Heart left ventricle (tissue), 13 donors: Measurements from ENCODE around the gene PRXL2A.

Experiments used
- POLR2A ChIP-seq, 2 donors: fragments of 450-650 bp; IDR thresholded peaks; one replicate each; pipeline ENCODE4 v1.6.1; 2017; ENCODE audit warnings: antibody characterized with exemption in 2 of 2, mild to moderate bottlenecking in 2 of 2, moderate library complexity in 2 of 2
- TF ChIP-seq, protein P1 (sequence below), 12 donors: fragments of 200-600 bp; sonication (generic) in 4 of 12; IDR thresholded peaks; one replicate each; pipeline versions ENCODE4 v1.5.0 to v1.8.0; 2018 to 2022; ENCODE audit warnings: antibody characterized with exemption in 12 of 12, mild to moderate bottlenecking in 5 of 12
- donor health status: ischemic (EF 13 %, LVEDD 7.1; RV severe dilation, severe dysfunction).
- donor health status: DM: no; HTN: yes; CAD: no.
- donor health status: DM: no; HTN: no; CAD: no.
- donor health status: ischemic (EF 25% LVEDD 6.9; RV normal size, moderate dysfunction).
- donor health status: ischemic (EF 25% LVEDD 5.7; RV mildly dilated, moderate dysfunction).
- donor health status: ischemic (EF 35%, LVEDD 5.7; RV mildly dilated, moderate dysfunction).
- donor health status: nonischemic (EF 11% LVEDD 7.7; RV severe dilation, severe dysfunction).
- donor health status: DM: yes; HTN: yes; CAD: no.
- donor health status: PGD.
- donor health status: ischemic (EF 29% LVEDD 5.4; RV normal size, mild dysfunction).
- donor health status: nonischemic (EF 23%, LVEDD 6.1; RV moderate dilation, normal function).

DNA sequence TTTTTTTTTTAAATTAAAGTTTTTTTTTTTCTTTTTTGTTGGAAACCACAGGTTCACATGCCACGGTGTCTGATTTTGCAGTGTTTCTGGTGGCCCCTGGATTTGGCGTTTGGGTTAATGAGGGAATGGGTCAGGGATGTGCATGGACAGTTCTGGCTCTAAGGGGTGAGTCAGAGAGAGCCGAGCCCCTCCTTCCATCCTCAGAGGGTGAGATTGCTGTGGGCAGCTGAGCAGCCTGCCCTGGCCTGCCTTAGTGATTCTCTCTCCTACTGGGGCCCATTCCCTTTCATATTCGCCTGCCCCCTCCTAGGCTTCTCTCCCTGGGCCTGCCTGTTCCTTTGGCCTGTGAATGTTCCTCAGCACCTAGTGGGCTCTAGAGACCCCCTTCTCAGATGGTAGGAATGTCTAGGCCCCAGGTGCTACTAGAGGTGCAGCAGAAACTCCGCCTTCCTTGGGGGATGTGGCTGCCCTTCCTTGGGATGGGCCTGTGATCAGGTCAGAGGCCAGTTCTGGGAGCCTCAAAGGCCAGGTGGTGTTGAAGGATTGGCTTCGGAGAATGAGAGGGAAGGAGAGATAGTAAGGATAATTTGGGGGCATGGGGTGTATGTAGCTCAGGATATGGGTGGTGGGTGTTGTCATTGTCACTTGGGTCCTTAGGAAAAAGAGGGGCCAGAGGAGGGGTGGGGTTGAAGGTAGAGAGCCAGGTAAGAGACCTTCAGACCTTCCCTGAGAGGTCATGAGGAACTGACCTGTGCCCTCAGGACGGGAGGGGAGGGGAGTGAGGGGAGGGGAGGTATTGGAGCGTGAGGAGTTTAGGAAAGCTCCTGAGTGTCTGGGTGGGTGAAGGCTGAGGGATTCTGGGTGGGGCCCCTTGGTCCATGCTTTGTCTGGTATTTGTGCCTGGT is 65.6 kb downstream of the PRXL2A start:
- TF ChIP-seq, protein P1, sequence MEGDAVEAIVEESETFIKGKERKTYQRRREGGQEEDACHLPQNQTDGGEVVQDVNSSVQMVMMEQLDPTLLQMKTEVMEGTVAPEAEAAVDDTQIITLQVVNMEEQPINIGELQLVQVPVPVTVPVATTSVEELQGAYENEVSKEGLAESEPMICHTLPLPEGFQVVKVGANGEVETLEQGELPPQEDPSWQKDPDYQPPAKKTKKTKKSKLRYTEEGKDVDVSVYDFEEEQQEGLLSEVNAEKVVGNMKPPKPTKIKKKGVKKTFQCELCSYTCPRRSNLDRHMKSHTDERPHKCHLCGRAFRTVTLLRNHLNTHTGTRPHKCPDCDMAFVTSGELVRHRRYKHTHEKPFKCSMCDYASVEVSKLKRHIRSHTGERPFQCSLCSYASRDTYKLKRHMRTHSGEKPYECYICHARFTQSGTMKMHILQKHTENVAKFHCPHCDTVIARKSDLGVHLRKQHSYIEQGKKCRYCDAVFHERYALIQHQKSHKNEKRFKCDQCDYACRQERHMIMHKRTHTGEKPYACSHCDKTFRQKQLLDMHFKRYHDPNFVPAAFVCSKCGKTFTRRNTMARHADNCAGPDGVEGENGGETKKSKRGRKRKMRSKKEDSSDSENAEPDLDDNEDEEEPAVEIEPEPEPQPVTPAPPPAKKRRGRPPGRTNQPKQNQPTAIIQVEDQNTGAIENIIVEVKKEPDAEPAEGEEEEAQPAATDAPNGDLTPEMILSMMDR (IDR thresholded peaks at IDR 0.05): no peak
- TF ChIP-seq POLR2A (IDR thresholded peaks at IDR 0.05): no peak
